NB4 (cell line): ENCODE results near the gene OR12D3.

Source experiments
- CTCF ChIP-seq: IDR thresholded peaks from one replicate; pipeline ENCODE4 v1.5.1; 2012; ENCODE audit warnings: low read depth, low read length
- MYC ChIP-seq: IDR thresholded peaks from 2 replicates; pipeline ENCODE4 v1.6.1; 2011; ENCODE audit warnings: low read depth, low read length
- POLR2A ChIP-seq: IDR thresholded peaks from 2 replicates; pipeline ENCODE4 v1.6.1; 2011; ENCODE audit warnings: mild to moderate bottlenecking; ENCODE audit not compliant: insufficient read length; ENCODE audit errors: extremely low read depth

GRCh38 chr6:29414588-29414987 lies 39.5 kb upstream of the OR12D3 start, which contains the start of gene OR12D1:
- TF ChIP-seq POLR2A (no peak), CTCF (no peak), MYC (no peak)
